ENCODE results near the gene GFAP.

GFAP gene

GRCh38 chr17:44915321-44915726, at the start of gene GFAP:
TSS of gene GFAP (minus strand) at chr17:44915500. CDS start at chr17:44915486, 14 bp downstream.
- DNase-seq (ENCODE audit: low spot score): no peak
- no peak for TF ChIP-seq CTCF (conservative IDR thresholded peaks at IDR 0.05; ENCODE audit: low read depth)
- CTCF ChIA-PET: interaction anchor here (0.6 to 1.1 kb wide), 3 partner anchors 17 to 107 kb away, joined by 3 to 6 read pairs (median 3); no protein-coding TSS in a partner anchor
- POLR2A ChIA-PET (ENCODE audit: low non-redundant PET): no interaction called here
- peak within 1 kb of the TSS; percentile 91 for H3K27ac ChIP-seq

- ChIA-PET CTCF (interaction anchor here (0.7 to 1.6 kb wide), 2 partner anchors 52 to 60 kb away, joined by 5 to 7 read pairs; no protein-coding TSS in a partner anchor), POLR2A (ENCODE audit: low non-redundant PET) (no interaction called here)
- no peak for DNase-seq (ENCODE audit: low spot score)
- no peak overlapping the region for H3K27ac ChIP-seq
- TF ChIP-seq CTCF (conservative IDR thresholded peaks at IDR 0.05; ENCODE audit: low read depth): no peak
Measured at GRCh38 chr17:44961921-44962350, 46.6 kb upstream of the GFAP start.

GRCh38 chr17:44960691-44961090, 45.4 kb upstream of the GFAP start:
- H3K27ac ChIP-seq: peak overlapping the region; percentile 54
- CTCF ChIA-PET: interaction anchor here (0.6 to 1.6 kb wide), 2 partner anchors 32 to 61 kb away, joined by 3 to 7 read pairs; no protein-coding TSS in a partner anchor
- no peak for DNase-seq (ENCODE audit: low spot score)
- POLR2A ChIA-PET (ENCODE audit: low non-redundant PET): no interaction called here
- no peak for TF ChIP-seq CTCF (conservative IDR thresholded peaks at IDR 0.05; ENCODE audit: low read depth)

- DNase-seq (ENCODE audit: low spot score): no peak
- TF ChIP-seq CTCF (conservative IDR thresholded peaks at IDR 0.05; ENCODE audit: low read depth): no peak
- ChIA-PET CTCF (interaction anchor here (1.0 kb wide), 1 partner anchor 40 kb away, joined by 3 read pairs; no protein-coding TSS in a partner anchor), POLR2A (ENCODE audit: low non-redundant PET) (no interaction called here)
- H3K27ac ChIP-seq: peak overlapping the region; percentile 54
Measured at GRCh38 chr17:44959821-44960531, 44.7 kb upstream of the GFAP start.

GRCh38 chr17:44956998-44957981, 42.0 kb upstream of the GFAP start:
- ChIA-PET POLR2A (ENCODE audit: low non-redundant PET) (no interaction called here), CTCF (no interaction called here)
- TF ChIP-seq CTCF (conservative IDR thresholded peaks at IDR 0.05; ENCODE audit: low read depth): no peak
- DNase-seq (ENCODE audit: low spot score): no peak
- no peak overlapping the region for H3K27ac ChIP-seq

- H3K27ac ChIP-seq: no peak overlapping the region
- TF ChIP-seq CTCF (conservative IDR thresholded peaks at IDR 0.05; ENCODE audit: low read depth): no peak
- ChIA-PET CTCF (no interaction called here), POLR2A (ENCODE audit: low non-redundant PET) (no interaction called here)
- DNase-seq (ENCODE audit: low spot score): no peak
Measured at GRCh38 chr17:44955674-44956425, 40.5 kb upstream of the GFAP start.
